Central memory CD4-positive, alpha-beta T cell (primary cell): ENCODE results near the gene EPB41L4B.
"Not testable (repeated sequence)": the region's sequence is repeated elsewhere in the genome, so short reads cannot be mapped to it uniquely, and the experiment has no call there.

ENCODE experiments used
- DNase-seq: peaks from one replicate; pipeline ENCODE4 v3.0.0; 2022

EPB41L4B gene

DNA sequence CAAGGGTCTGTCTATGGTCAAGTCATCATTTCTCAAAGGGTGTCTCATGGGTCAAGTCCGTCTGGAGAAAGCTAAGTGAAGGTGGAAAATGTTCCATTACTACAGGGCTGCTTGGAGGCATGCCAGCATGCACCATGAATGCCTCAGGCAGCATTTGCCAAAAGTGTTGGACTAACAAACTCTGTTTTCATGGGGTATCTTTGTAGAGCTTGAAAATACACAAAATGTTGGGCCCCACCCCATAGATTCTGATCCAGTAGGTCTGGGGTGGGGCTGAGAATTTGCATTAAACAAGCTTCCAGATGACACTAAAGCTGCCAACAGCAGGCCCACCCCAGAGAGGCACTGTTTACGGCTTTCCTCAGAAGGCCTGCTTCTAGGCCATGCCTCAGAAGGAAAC, 78.8 kb downstream of the EPB41L4B start:
- no peak for DNase-seq

DNA sequence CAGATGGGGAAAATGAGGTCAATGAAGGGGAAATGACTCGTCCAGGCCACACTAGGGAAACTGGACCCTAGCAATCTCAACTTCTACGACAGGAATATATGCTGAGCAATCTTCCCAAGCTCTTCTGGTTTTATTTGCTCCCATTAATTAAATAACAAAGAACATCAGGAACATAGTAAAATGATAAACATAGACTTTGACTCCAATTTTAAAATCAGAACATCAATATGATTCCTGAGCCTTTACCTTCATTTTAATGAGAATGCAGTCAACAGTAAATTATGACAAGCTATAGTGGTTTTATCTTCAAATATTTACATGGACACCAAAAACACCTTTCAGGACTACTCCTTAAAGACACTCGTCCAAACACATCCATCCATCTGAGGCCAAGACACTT, 79.7 kb downstream of the EPB41L4B start:
- no peak for DNase-seq

GRCh38 chr9:109239240-109239639, 81.6 kb downstream of the EPB41L4B start:
- no peak for DNase-seq

GRCh38 chr9:109238655-109239054, 82.2 kb downstream of the EPB41L4B start:
- no peak for DNase-seq

GRCh38 chr9:109238125-109238524, 82.7 kb downstream of the EPB41L4B start:
- no peak for DNase-seq

DNA sequence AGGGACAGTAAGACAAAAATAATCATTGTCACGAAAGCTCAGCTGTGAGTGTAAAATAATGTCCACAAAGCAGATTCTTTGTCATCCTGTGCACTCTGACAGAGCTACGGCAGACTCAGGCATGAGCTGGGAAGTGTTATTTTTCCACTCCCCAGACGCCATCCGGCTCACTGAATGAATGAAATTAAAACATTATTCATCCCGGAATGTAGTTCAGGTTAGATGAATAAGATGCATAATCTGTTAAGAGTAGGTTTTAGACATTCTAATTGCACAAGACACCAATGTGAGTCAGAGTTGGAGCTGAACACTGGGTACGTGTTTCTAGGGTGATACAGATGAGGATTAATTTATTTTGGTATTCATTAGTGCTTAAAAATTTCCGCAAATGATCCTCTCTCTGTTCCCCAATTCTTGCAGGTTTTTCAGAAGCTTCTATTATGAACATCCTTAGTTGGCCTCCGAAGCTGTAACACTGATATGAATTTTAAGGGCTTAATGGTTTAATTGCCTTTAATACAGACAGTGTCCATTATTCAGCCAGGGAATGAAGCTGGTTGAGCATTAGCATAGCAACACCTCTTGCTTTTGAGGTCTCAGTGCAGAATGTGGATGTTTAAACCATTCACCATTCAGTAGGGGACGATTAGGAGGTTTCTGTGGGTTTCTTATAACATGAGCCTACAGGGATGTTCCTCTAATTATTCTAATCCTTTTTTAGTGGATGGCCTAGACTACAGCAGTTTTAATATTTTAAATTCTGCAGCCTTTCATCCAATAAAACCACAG, 88.2 kb downstream of the EPB41L4B start:
- DNase-seq: no peak

DNA sequence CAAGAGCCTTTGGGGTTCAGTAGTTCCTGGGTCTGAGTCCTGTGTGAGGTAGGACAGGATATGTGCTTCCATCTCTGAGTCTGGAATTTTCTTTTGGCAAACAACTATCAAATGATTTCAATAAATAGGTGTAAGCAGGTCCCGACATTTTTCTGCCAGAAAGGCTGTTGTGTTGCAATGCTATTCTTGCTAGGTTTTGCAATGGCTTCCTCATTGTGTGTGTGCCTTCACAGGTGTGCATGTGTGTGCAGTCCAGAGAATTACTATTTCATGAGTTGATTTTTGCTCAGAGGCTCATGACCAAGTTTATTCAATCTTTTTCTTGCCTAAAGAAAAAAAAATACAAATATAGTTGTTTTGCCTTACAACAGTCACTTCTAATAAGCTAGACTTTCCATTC, 89.3 kb downstream of the EPB41L4B start:
- DNase-seq: no peak

- no peak for DNase-seq
Measured at GRCh38 chr9:109230277-109230676, 90.6 kb downstream of the EPB41L4B start.

- DNase-seq: no peak
Measured at GRCh38 chr9:109229682-109230081, 91.2 kb downstream of the EPB41L4B start.

- DNase-seq: no peak
Measured at GRCh38 chr9:109228093-109228642, 92.7 kb downstream of the EPB41L4B start.

GRCh38 chr9:109225629-109226028, 95.2 kb downstream of the EPB41L4B start:
- DNase-seq: no peak

DNA sequence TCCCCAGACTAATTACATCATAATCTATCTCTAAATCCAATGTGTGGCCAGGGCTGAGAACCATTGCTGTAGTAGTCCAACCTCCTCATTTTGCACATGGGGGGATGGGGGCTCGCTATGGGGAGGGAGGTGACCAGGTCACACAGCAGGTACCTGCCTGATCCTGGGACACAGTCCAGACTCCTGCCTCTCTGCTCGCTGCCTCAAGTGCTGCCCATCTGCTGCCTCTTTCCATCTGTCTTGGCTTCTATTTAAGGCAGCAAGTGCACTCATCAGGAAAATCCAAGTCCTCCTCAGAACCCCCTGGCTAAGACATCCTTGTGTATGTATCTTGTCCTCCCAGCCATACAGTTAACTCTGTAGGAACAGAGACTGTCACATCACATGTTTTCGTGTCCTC, 96.1 kb downstream of the EPB41L4B start:
- no peak for DNase-seq

GRCh38 chr9:109218242-109218641, 102.6 kb downstream of the EPB41L4B start:
- DNase-seq: not testable (repeated sequence)

DNA sequence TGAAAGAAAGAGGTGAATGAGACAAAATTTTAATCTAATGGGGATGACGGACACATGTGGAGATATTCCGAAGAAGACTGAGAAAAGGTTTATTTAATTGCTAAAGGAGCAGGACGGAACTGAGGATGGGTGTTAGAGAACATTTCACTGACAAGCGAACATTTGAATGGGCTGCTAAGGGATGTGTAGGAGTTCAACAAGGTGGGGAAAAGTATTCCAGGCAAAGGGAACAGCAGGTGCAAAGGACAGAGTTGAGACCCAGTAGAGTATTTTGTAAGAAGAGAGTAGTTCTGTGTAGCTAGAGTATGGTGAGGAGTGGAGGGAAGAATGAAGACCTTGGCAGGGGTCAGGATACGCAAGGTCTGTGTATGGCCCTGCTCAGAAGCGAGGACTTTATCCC, 106.4 kb downstream of the EPB41L4B start:
- no peak for DNase-seq

GRCh38 chr9:109213285-109214121, 107.4 kb downstream of the EPB41L4B start:
- DNase-seq: no peak

- no peak for DNase-seq
Measured at GRCh38 chr9:109212768-109213167, 108.1 kb downstream of the EPB41L4B start.

- no peak for DNase-seq
Measured at GRCh38 chr9:109206670-109207069, 114.2 kb downstream of the EPB41L4B start.

DNA sequence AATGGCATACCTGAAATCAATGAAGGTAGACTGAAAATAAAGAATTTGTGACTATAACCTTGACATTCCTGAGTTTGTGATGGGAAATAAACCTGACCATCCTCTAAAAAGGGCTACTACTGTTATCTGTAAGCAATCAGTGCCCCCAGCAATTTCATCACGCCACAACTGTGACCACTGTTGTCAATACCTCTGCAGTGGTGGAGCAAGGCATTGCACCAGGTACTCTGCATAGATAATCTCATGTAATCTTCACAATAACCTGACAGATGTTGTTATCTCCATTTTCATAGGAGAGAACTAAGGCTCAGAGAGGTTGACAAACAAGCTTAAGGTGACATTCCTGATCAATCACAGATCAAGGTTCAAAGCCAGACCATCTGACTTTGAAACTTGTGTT, 115.3 kb downstream of the EPB41L4B start:
- no peak for DNase-seq

- DNase-seq: no peak
Measured at GRCh38 chr9:109203761-109204360, 117.0 kb downstream of the EPB41L4B start.

DNA sequence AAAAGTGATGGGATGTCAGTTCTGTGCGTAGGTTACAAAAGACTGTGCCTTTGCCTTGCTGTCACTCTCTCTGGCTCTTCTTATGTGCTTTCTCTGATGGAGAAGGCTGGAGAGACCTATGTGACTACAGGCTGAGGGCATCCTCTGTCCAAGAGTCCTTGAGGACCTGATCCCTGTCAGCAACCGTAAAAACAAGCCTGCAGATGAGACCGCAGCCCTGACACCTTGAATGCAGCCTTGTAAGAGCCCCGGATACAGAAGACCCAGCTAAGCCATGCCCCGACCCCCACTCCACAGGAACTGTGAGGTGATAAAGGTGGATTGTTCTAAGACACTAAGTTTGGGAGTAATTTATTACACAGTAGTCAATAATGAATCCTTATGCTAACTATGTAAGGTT, 121.2 kb downstream of the EPB41L4B start:
- DNase-seq: no peak

GRCh38 chr9:109198736-109199382, 122.0 kb downstream of the EPB41L4B start:
- no peak for DNase-seq

- no peak for DNase-seq
Measured at GRCh38 chr9:109193974-109194556, 126.8 kb downstream of the EPB41L4B start.
